GM12872 (cell line): ENCODE data around the gene GALM.
A peak's percentile ranks its signal among the peaks of the same experiment; 100 is the strongest.

Source experiments
- CTCF ChIP-seq: IDR thresholded peaks from 3 replicates; pipeline ENCODE4 v1.5.1; 2011; ENCODE audit warnings: low read depth, mild to moderate bottlenecking, low read length, moderate library complexity; ENCODE audit not compliant: insufficient read depth

Gene GALM

GRCh38 chr2:38716185-38716584 is 50.3 kb downstream of the GALM start:
- TF ChIP-seq CTCF: no peak

GRCh38 chr2:38718601-38719000 is 52.7 kb downstream of the GALM start:
- TF ChIP-seq CTCF: no peak

- no peak for TF ChIP-seq CTCF
Observed at GRCh38 chr2:38719706-38720105, 53.8 kb downstream of the GALM start.

- TF ChIP-seq CTCF: no peak
Observed at GRCh38 chr2:38720613-38721241, 54.8 kb downstream of the GALM start.

- TF ChIP-seq CTCF: peak; percentile 45
Observed at GRCh38 chr2:38722271-38723061, 56.6 kb downstream of the GALM start.

GRCh38 chr2:38723173-38723572 is 57.3 kb downstream of the GALM start:
- TF ChIP-seq CTCF: no peak

GRCh38 chr2:38727661-38728060 is 61.7 kb downstream of the GALM start:
- TF ChIP-seq CTCF: no peak
